Astrocyte of the spinal cord (primary cell): Measurements from ENCODE around the gene PKIB.
A peak's percentile ranks its signal among the peaks of the same experiment; 100 is the strongest.

Experiments
- DNase-seq: peaks from one replicate; pipeline ENCODE4 v3.0.0; 2011; ENCODE audit warnings: low read depth, low spot score
- H3K4me3 ChIP-seq: 2 replicates; pipeline ENCODE4 v1.5.1; 2011; ENCODE audit warnings: low read depth, mild to moderate bottlenecking, low read length, moderate library complexity
- in situ Hi-C: cut with HindIII; loops from 2 replicates; pipeline ENCODE4 v1.10.0; 2017; ENCODE audit warnings: low sequenced_read_pairs
- TF ChIP-seq, protein P1 (sequence below): IDR thresholded peaks from 2 replicates; pipeline ENCODE4 v1.5.1; 2012; ENCODE audit warnings: low read depth, mild to moderate bottlenecking, low read length, inconsistent platforms

PKIB gene, protein sequence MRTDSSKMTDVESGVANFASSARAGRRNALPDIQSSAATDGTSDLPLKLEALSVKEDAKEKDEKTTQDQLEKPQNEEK

GRCh38 chr6:122609881-122610689 is at the start of gene PKIB:
Gene PKIB, plus strand, starts transcription at chr6:122610405. Its CDS starts 107,390 bp downstream, at chr6:122717795.
- in situ Hi-C loops = no loop called here
- TF ChIP-seq, protein P1, sequence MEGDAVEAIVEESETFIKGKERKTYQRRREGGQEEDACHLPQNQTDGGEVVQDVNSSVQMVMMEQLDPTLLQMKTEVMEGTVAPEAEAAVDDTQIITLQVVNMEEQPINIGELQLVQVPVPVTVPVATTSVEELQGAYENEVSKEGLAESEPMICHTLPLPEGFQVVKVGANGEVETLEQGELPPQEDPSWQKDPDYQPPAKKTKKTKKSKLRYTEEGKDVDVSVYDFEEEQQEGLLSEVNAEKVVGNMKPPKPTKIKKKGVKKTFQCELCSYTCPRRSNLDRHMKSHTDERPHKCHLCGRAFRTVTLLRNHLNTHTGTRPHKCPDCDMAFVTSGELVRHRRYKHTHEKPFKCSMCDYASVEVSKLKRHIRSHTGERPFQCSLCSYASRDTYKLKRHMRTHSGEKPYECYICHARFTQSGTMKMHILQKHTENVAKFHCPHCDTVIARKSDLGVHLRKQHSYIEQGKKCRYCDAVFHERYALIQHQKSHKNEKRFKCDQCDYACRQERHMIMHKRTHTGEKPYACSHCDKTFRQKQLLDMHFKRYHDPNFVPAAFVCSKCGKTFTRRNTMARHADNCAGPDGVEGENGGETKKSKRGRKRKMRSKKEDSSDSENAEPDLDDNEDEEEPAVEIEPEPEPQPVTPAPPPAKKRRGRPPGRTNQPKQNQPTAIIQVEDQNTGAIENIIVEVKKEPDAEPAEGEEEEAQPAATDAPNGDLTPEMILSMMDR = peak; percentile 56
- peak within 1 kb of the TSS; percentile 90 for H3K4me3 ChIP-seq
- peak; percentile 82 for DNase-seq

DNA sequence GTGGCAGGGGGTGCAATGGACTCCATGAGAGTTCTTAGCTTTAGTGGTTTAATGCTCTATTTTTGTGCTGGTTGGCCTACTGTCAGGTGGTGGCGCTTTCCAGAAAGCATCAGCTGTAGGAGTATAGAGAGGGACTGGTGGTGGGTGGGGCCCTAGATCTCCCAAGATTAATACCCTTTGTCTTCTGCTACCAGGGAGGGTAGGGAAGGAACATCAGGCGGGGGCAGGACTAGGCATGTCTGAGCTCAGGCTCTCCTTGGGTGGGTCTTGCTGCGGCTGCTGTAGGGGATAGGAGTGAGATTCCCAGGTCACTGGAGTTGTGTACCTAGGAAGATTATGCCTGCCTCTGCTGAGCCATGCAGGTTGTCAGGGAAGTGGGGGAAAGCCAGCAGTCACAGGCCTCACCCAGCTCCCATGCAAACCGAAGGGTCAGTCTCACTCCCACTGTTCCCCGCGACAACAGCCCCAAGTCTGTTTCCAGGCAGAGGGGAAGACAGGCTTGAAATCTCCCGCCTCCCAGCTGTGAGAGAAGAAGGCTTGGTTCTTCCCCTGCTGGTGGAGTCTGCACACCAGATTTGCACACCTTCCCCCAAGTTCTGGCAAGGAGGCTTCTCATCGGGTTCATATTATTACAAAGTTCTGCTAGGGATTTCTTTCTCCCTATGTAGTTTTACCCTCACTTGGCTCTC is 46.7 kb upstream of the PKIB start:
- H3K4me3 ChIP-seq = no peak overlapping the region
- TF ChIP-seq, protein P1 = no peak
- no peak for DNase-seq
- in situ Hi-C loops = no loop called here

- in situ Hi-C loops = no loop called here
- TF ChIP-seq, protein P1 = no peak
- no peak overlapping the region for H3K4me3 ChIP-seq
- DNase-seq = no peak
These were observed 46.0 kb upstream of the PKIB start for GRCh38 chr6:122564230-122564629.

DNA sequence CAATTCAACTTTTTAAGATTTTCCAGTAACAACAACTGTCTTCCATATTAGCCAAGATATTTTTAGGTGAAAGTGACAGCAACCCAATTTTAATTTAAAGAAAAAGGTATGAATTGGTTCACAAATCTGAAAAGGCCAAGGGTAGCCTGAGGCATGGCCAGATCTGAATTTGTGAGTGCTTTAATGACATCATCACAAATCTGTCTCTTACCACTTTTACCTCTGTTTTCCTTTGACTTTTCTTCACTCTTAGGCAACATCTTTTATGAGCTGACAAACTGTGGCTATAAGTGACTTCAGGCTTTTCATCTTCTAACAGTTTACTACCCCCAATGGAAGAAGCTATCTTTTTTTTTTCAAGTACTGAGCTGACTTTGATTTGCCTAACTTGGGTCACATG is 44.5 kb upstream of the PKIB start:
- in situ Hi-C loops = no loop called here
- TF ChIP-seq, protein P1 = no peak
- H3K4me3 ChIP-seq = no peak overlapping the region
- no peak for DNase-seq

DNA sequence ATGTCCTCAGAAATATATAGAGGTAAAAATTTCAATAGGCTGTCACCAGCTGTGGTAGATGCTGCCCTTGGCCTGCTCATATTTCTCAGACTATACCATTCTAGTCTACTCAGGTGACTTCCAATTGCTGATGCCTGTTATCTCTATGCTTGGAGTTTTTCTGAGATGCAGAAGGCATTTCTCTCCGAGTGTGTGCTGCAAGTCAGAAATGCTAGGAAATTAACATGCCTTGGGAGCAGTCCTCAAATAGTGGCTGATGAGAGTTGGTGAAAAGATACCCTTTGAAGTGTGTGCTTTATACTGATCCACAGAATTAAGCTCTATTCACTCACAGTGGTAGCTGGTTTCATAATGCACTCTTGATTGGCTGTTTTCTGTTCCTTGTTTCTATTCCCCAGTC is 43.2 kb upstream of the PKIB start:
- H3K4me3 ChIP-seq = no peak overlapping the region
- no peak for DNase-seq
- TF ChIP-seq, protein P1 = no peak
- in situ Hi-C loops = no loop called here

DNA sequence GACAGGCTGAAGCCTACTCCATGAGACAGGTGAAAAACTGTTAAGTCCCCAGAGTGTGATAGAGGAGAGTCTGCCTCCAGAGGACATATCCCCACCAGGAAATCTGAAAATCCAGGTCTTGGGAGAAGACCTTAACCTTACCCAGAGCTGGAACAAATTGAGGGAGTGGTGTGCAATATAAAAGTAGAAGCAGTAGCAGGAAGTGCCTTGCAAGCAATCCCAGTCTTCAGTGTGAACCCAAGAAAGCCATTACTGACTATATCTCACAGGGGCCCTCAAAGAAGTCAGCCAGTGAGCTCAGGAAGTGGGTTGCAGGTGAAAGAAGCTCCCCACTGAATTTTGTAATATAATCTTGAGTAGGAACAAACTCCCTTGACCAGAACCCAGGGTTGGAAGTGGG is 41.9 kb upstream of the PKIB start:
- H3K4me3 ChIP-seq = no peak overlapping the region
- in situ Hi-C loops = no loop called here
- DNase-seq = no peak
- TF ChIP-seq, protein P1 = no peak
